ENCODE measurements around the gene MOBP.

GRCh38 chr3:39532777-39533176 is 65.3 kb downstream of the MOBP start:
- TF ChIP-seq POLR2A (IDR thresholded peaks at IDR 0.05) (no peak), CTCF (IDR thresholded peaks at IDR 0.05) (no peak)
